GM12878 (cell line): ENCODE measurements around the gene TPCN1. TPM values are rescaled to one million over a fixed set of nuclear protein-coding genes. Genes with fewer than 3 reads are reported as not detected.

Source experiments
- ATAC-seq: fragments of 200-7000 bp; cut with Tn5 transposase; 3 replicates; pipeline ENCODE4 v1.9.1; 2020; ENCODE audit warnings: mild to moderate bottlenecking, moderate library complexity
- BruUV-seq: library from RNA; stranded (reverse); fragments of 400-500 nt; replicated peaks from 2 replicates; lab custom pipeline; 2021; lab: Mats Ljungman, UMichigan
- CTCF ChIA-PET: fragments of 300-600 bp; sonication (Branson Sonifier 250); formaldehyde crosslinking; extraction: SDS; loops from one replicate; lab custom pipeline; 2021; ENCODE audit warnings: inconsistent platforms; lab: Yijun Ruan, JAX
- POLR2A ChIA-PET: fragments of 350-600 bp; formaldehyde crosslinking; extraction: SDS; loops from one replicate; lab custom pipeline; 2021; ENCODE audit warnings: inconsistent platforms; lab: Charles Lee
- RAD21 ChIA-PET: fragments of 300-600 bp; sonication (Branson Sonifier 250); formaldehyde crosslinking; loops from one replicate; lab custom pipeline; 2023; ENCODE audit warnings: antibody characterized with exemption; ENCODE audit not compliant: unreplicated experiment; lab: Charles Lee
- SMC1A ChIA-PET: fragments of 300-600 bp; sonication (Branson Sonifier 250); formaldehyde crosslinking; loops from one replicate; lab custom pipeline; 2023; ENCODE audit not compliant: unreplicated experiment, uncharacterized antibody; lab: Charles Lee
- DNase-seq: peaks from one replicate; pipeline ENCODE4 v3.0.0-alpha.2; 2011; ENCODE audit warnings: low read depth, low spot score
- FAIRE-seq: peaks from 3 replicates; lab custom pipeline; 2011; peaks lifted over from hg19 to GRCh38; lab: Jason Lieb, UNC
- H2AFZ ChIP-seq: 2 replicates; pipeline ENCODE4 v1.6.0; 2011; ENCODE audit warnings: low read depth, low read length, control low read depth; ENCODE audit not compliant: control insufficient read depth
- H3K27ac ChIP-seq: 2 replicates; pipeline ENCODE4 v1.5.1; 2011; ENCODE audit warnings: control low read depth; ENCODE audit not compliant: control insufficient read depth, insufficient read depth
- H3K27me3 ChIP-seq, 2 experiments: replicated peaks in 1 of 2; 2 replicates each; pipeline versions ENCODE4 v1.6.0 to v1.6.1; 2011; ENCODE audit warnings: low read length in 1 of 2; ENCODE audit not compliant: control insufficient read depth in 2 of 2, insufficient read depth in 2 of 2
- H3K36me3 ChIP-seq, 2 experiments: 2 replicates each; pipeline ENCODE4 v1.5.1; 2011; ENCODE audit warnings: low read length in 1 of 2; ENCODE audit not compliant: control insufficient read depth in 2 of 2, insufficient read depth in 2 of 2
- H3K4me1 ChIP-seq: 2 replicates; pipeline ENCODE4 v1.6.1; 2011; ENCODE audit warnings: mild to moderate bottlenecking, low read length, moderate library complexity, mixed read lengths; ENCODE audit not compliant: control insufficient read depth, insufficient read depth
- H3K4me2 ChIP-seq: 2 replicates; pipeline ENCODE4 v1.6.0; 2011; ENCODE audit warnings: control low read depth; ENCODE audit not compliant: control insufficient read depth, insufficient read depth
- H3K4me3 ChIP-seq: fragments of 200-600 bp; sonication (generic); 2 replicates; pipeline ENCODE4 v1.5.1; 2016
- H3K79me2 ChIP-seq: 2 replicates; pipeline ENCODE4 v1.6.0; 2011; ENCODE audit warnings: low read length; ENCODE audit not compliant: control insufficient read depth, insufficient read depth
- H3K9ac ChIP-seq: 2 replicates; pipeline ENCODE4 v1.8.0; 2011; ENCODE audit warnings: low read length, control low read depth, mixed read lengths; ENCODE audit not compliant: control insufficient read depth, insufficient read depth
- H3K9me3 ChIP-seq: replicated peaks from 3 replicates; pipeline ENCODE4 v1.5.1; 2011; ENCODE audit warnings: mild to moderate bottlenecking, low read length; ENCODE audit not compliant: control insufficient read depth, insufficient read depth
- H4K20me1 ChIP-seq: 2 replicates; pipeline ENCODE4 v1.6.0; 2011; ENCODE audit not compliant: control insufficient read depth, insufficient read depth
- ESRRA ChIP-seq: IDR thresholded peaks from 2 replicates; pipeline ENCODE4 v1.6.1; 2012; ENCODE audit warnings: mild to moderate bottlenecking, low read length, improper control_type of control experiment
- MLLT1 ChIP-seq: fragments of 450-650 bp; IDR thresholded peaks from 2 replicates; pipeline ENCODE4 v1.6.1; 2016; ENCODE audit warnings: mild to moderate bottlenecking
- MTA2 ChIP-seq: fragments of 450-650 bp; IDR thresholded peaks from 2 replicates; pipeline ENCODE4 v1.6.1; 2016; ENCODE audit warnings: low read depth, mild to moderate bottlenecking, moderate library complexity
- TAF1 ChIP-seq: IDR thresholded peaks from 2 replicates; pipeline ENCODE4 v1.6.1; 2011; ENCODE audit warnings: mild to moderate bottlenecking, low read depth, low read length, borderline replicate concordance
- ZBED1 ChIP-seq: IDR thresholded peaks from 2 replicates; pipeline ENCODE4 v1.6.1; 2016; ENCODE audit warnings: borderline replicate concordance
- ZNF384 ChIP-seq: IDR thresholded peaks from 2 replicates; pipeline ENCODE4 v1.6.1; 2012; ENCODE audit warnings: low read depth, mild to moderate bottlenecking, low read length, improper control_type of control experiment, borderline replicate concordance
- WGBS: methylation state at CpG from one replicate; pipeline ENCODE4 v1.1.6; 2016; ENCODE audit warnings: low lambda C conversion rate; ENCODE audit not compliant: insufficient replicate concordance, insufficient coverage; ENCODE audit errors: missing lambda C conversion rate; 5-methylcytosine and 5-hydroxymethylcytosine counted together
- in situ Hi-C: fragments of 300-500 bp; cut with MboI; formaldehyde crosslinking; loops from 9 replicates; pipeline ENCODE4 v1.14.3; 2018; ENCODE audit warnings: mixed read lengths
- intact Hi-C: fragments of 100-400 bp; cut with micrococcal nuclease; formaldehyde crosslinking; loops from one replicate; pipeline ENCODE4 v1.14.2; 2022; ENCODE audit not compliant: unreplicated experiment
- polyA plus RNA-seq, 11 experiments: library from polyadenylated mRNA; depleted of rRNA in 4 of 11; unstranded in 6 of 11; stranded (reverse) in 5 of 11; fragments of >200 nt; fragmentation: Nextera tagmentation in 4 of 11; fragmentation: Illumina TruSeq in 1 of 11; extraction: Ambion mirVana in 4 of 11; extraction: Trizol in 1 of 11; gene quantifications; 1 replicate in 1 of 11; 2 replicates in 10 of 11; pipeline versions ENCODE4 v1.2.1 to v1.2.3, GENCODE V29; 2011 to 2016; ENCODE audit warnings: inconsistent platforms in 2 of 11, missing spikeins in 2 of 11, low read depth in 1 of 11
- total RNA-seq, 4 experiments: library from RNA; depleted of rRNA in 3 of 4; stranded (reverse); fragments of >200 nt in 3 of 4; fragmentation: Illumina TruSeq in 1 of 4; extraction: Trizol in 1 of 4; gene quantifications; 2 replicates each; pipeline versions ENCODE4 v1.2.1 to v1.2.3, GENCODE V29; 2013 to 2021
- TF ChIP-seq, protein P1 (sequence below): IDR thresholded peaks from 2 replicates; pipeline ENCODE4 v1.6.1; 2011; ENCODE audit warnings: borderline replicate concordance, low read depth, mild to moderate bottlenecking, moderate library complexity, low read length; ENCODE audit not compliant: insufficient read depth, poor library complexity, severe bottlenecking

TPCN1 gene
- total and polyA plus RNA-seq, 10 of the 15 experiments (the other 5 are each of a cell fraction or from before 2014, with no cell fraction given), result 0.79 to 30.9 (median 19.4) TPM

DNA sequence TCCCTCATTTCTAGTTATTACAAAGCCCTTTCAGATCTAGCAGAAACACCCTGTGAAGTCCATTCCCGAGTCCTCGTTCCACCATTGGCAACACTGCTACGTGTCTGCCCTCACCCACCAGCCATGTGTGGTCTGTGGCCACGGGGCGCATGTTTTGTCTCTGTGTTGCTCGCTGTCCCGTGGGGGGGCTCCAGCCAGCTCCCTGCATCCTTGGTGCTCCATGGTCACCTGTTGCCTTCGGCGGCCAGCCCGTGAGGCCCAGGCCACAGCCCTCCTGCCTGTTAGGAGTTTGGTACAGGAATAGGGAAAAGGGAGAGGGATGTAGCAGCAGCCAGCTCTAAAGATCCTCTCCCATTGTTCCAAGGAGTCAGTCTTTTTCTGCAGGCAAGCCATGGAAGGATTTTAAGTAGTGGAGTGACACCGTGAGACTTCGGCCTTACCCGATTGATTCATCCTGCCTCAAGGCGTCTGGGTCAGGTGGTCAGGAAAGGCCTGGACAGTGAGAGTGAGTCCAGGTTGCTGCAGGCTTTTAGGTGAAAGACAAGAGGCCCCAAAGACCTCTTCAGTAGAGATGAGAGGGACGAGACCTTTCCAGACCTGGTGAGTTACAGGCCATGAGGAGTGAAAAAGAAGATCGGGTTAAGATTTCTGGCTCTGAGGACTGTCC, 30.3 kb downstream of the TPCN1 start:
- intact Hi-C loops (no loop called here), in situ Hi-C loops (no loop called here)
- FAIRE-seq (no peak), DNase-seq (no peak), ATAC-seq (no peak)
- RAD21 ChIA-PET, result interaction anchor here (1.2 kb wide), 1 partner anchor 67 kb away, joined by 3 read pairs; no protein-coding TSS in a partner anchor
- H3K27ac ChIP-seq, result no peak overlapping the region
- CTCF ChIA-PET, result no interaction called here
- no peaks in the 10 kb centered on the region for H3K27me3 ChIP-seq
- WGBS, result 93% methylated on average over 16 of the region's 16 CpGs
- no peak overlapping the region for H3K4me3 ChIP-seq
- H3K4me1 ChIP-seq, result no peaks in the 10 kb centered on the region
- POLR2A ChIA-PET, result no interaction called here
- no peak overlapping the region for H3K4me2 ChIP-seq
- H4K20me1 ChIP-seq, result no peaks in the 10 kb centered on the region
- H3K9me3 ChIP-seq, result peaks cover 5% of the 10 kb centered on the region
- H3K36me3 ChIP-seq, result peaks cover 4 to 10% of the 10 kb centered on the region in 2 experiments; a peak in 3 of 4 replicates
- BruUV-seq, result no TSS peak
- no peak overlapping the region for H3K9ac ChIP-seq
- H2AFZ ChIP-seq, result no peak overlapping the region
- TF ChIP-seq MTA2 (no peak), ZBED1 (no peak), TAF1 (no peak), MLLT1 (no peak), ESRRA (no peak), ZNF384 (no peak)
- TF ChIP-seq, protein P1, sequence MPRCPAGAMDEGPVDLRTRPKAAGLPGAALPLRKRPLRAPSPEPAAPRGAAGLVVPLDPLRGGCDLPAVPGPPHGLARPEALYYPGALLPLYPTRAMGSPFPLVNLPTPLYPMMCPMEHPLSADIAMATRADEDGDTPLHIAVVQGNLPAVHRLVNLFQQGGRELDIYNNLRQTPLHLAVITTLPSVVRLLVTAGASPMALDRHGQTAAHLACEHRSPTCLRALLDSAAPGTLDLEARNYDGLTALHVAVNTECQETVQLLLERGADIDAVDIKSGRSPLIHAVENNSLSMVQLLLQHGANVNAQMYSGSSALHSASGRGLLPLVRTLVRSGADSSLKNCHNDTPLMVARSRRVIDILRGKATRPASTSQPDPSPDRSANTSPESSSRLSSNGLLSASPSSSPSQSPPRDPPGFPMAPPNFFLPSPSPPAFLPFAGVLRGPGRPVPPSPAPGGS, result no peak
- SMC1A ChIA-PET, result interaction anchor here (0.8 kb wide), 1 partner anchor 54 kb away, joined by 3 read pairs; no protein-coding TSS in a partner anchor
- H3K79me2 ChIP-seq, result no peaks in the 10 kb centered on the region
